ENCODE data around the gene NOTCH2. TPM values are rescaled to one million over a fixed set of nuclear protein-coding genes. Genes with fewer than 3 reads are reported as not detected.

NOTCH2 gene
- total and polyA plus RNA-seq, 2 donors (not counting 1 experiment from before 2014, with no cell fraction given), result 32.1 to 184 TPM

DNA sequence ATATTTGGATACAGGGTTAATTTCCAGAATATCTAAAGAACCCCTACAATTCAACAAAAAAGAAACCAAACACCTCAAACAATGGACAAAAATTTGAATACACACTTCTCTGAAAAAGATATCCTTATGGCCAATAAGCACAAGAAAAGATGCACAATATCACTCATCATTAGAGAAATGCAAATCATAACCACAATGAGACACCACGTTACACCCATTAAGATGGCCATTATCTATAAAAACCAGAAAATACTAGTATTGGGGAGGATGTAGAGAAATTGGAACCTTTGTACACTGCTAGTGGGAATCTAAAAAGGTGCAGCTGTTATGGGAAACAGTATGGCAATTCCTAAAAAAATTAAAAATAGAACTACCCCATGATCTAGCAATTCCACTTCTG, 178.1 kb downstream of the NOTCH2 start:
- DNase-seq (no peak), ATAC-seq (ENCODE audit: low read depth) (no peak)
- no peaks in the 10 kb centered on the region for H4K20me1 ChIP-seq (ENCODE audit: control insufficient read depth, insufficient read depth, low read length, poor library complexity, severe bottlenecking)
- Mint-ChIP-seq H3K4me3 (no peak overlapping the region), H3K4me1 (no peaks in the 10 kb centered on the region), H3K27me3 (peaks cover 35% of the 10 kb centered on the region), H3K9me3 (ENCODE audit: insufficient read depth) (peaks cover 10% of the 10 kb centered on the region), H3K27ac (no peak overlapping the region)
- H3K4me3 ChIP-seq (ENCODE audit: control extremely low read depth in 1 of 5, extremely low read depth in 1 of 5, insufficient read depth in 1 of 5, low read depth in 2 of 5, low read length in 4 of 5), result no peak overlapping the region
- H3K79me2 ChIP-seq (ENCODE audit: control insufficient read depth, insufficient read depth, low read length), result no peaks in the 10 kb centered on the region
- no peak overlapping the region for H3K9ac ChIP-seq (ENCODE audit: low read length)
- H3K4me2 ChIP-seq (replicated peaks; ENCODE audit: low read depth, low read length, poor library complexity, severe bottlenecking), result no peak overlapping the region
- POLR2A ChIA-PET, result no interaction called here
- H3K27ac ChIP-seq (ENCODE audit: low read length in 2 of 2), result no peak overlapping the region
- peaks cover 5 to 9% (median 8%) of the 10 kb centered on the region in 3 donors for H3K9me3 ChIP-seq (ENCODE audit: control extremely low read depth in 1 of 3, control insufficient read depth in 2 of 3, insufficient read depth in 1 of 3, low read length in 2 of 3)
- H3K4me1 ChIP-seq (ENCODE audit: control insufficient read depth in 2 of 2, insufficient read depth in 2 of 2, low read length in 2 of 2), result no peaks in the 10 kb centered on the region
- no peak overlapping the region for H2AFZ ChIP-seq (ENCODE audit: insufficient read depth, low read depth, low read length, poor library complexity, severe bottlenecking)
- no peaks in the 10 kb centered on the region for H3K36me3 ChIP-seq (replicated peaks in 1 of 2; ENCODE audit: control extremely low read depth in 1 of 2, control insufficient read depth in 1 of 2, extremely low read depth in 1 of 2, insufficient read depth in 2 of 2, low read length in 1 of 2)
- intact Hi-C loops (cut with micrococcal nuclease), result no loop called here
- peaks cover 0 to 8% (median 4%) of the 10 kb centered on the region in 4 experiments for H3K27me3 ChIP-seq (replicated peaks in 1 of 4; ENCODE audit: control extremely low read depth in 1 of 4, control insufficient read depth in 3 of 4, insufficient read depth in 4 of 4, low read length in 3 of 4)
- CTCF ChIA-PET, result no interaction called here
- no CpG with 5 or more reads among the region's 1 CpG for WGBS (ENCODE audit: insufficient coverage)
- TF ChIP-seq EZH2 (IDR thresholded peaks at IDR 0.05; ENCODE audit: borderline replicate concordance, insufficient read depth, low read depth, low read length, poor library complexity, severe bottlenecking) (no peak), CTCF (IDR thresholded peaks at IDR 0.05) (no peak)

- H3K4me1 ChIP-seq (ENCODE audit: control insufficient read depth in 2 of 2, insufficient read depth in 2 of 2, low read length in 2 of 2), result no peaks in the 10 kb centered on the region
- ChIA-PET POLR2A (no interaction called here), CTCF (no interaction called here)
- DNase-seq, result no peak
- TF ChIP-seq CTCF (IDR thresholded peaks at IDR 0.05) (no peak), EZH2 (IDR thresholded peaks at IDR 0.05; ENCODE audit: borderline replicate concordance, insufficient read depth, low read depth, low read length, poor library complexity, severe bottlenecking) (no peak)
- intact Hi-C loops (cut with micrococcal nuclease), result no loop called here
- H3K4me2 ChIP-seq (replicated peaks; ENCODE audit: low read depth, low read length, poor library complexity, severe bottlenecking), result no peak overlapping the region
- no peaks in the 10 kb centered on the region for H3K36me3 ChIP-seq (replicated peaks in 1 of 2; ENCODE audit: control extremely low read depth in 1 of 2, control insufficient read depth in 1 of 2, extremely low read depth in 1 of 2, insufficient read depth in 2 of 2, low read length in 1 of 2)
- no peak overlapping the region for H3K27ac ChIP-seq (ENCODE audit: low read length in 2 of 2)
- Mint-ChIP-seq H3K4me1 (no peaks in the 10 kb centered on the region), H3K9me3 (ENCODE audit: insufficient read depth) (peaks cover 10% of the 10 kb centered on the region), H3K27ac (no peak overlapping the region), H3K27me3 (peaks cover 35% of the 10 kb centered on the region), H3K4me3 (no peak overlapping the region)
- no peaks in the 10 kb centered on the region for H4K20me1 ChIP-seq (ENCODE audit: control insufficient read depth, insufficient read depth, low read length, poor library complexity, severe bottlenecking)
- H3K9ac ChIP-seq (ENCODE audit: low read length), result no peak overlapping the region
- H3K27me3 ChIP-seq (replicated peaks in 1 of 4; ENCODE audit: control extremely low read depth in 1 of 4, control insufficient read depth in 3 of 4, insufficient read depth in 4 of 4, low read length in 3 of 4), result peaks cover 0 to 10% (median 8%) of the 10 kb centered on the region in 4 experiments
- no peak overlapping the region for H3K4me3 ChIP-seq (ENCODE audit: control extremely low read depth in 1 of 5, extremely low read depth in 1 of 5, insufficient read depth in 1 of 5, low read depth in 2 of 5, low read length in 4 of 5)
- H3K79me2 ChIP-seq (ENCODE audit: control insufficient read depth, insufficient read depth, low read length), result no peaks in the 10 kb centered on the region
- peaks cover 4 to 8% (median 5%) of the 10 kb centered on the region in 3 donors for H3K9me3 ChIP-seq (ENCODE audit: control extremely low read depth in 1 of 3, control insufficient read depth in 2 of 3, insufficient read depth in 1 of 3, low read length in 2 of 3)
- no peak for ATAC-seq (ENCODE audit: low read depth)
- H2AFZ ChIP-seq (ENCODE audit: insufficient read depth, low read depth, low read length, poor library complexity, severe bottlenecking), result no peak overlapping the region
These were observed 181.0 kb downstream of the NOTCH2 start for GRCh38 chr1:119888476-119888875.
